OCI-LY1 (cell line): ENCODE results near the gene PTPRN2.

Source experiments
- EZH2 ChIP-seq: fragments of 200-600 bp; sonication (generic), shearing (Covaris generic); IDR thresholded peaks from 2 replicates; pipeline ENCODE4 v1.8.0; 2017; ENCODE audit warnings: borderline replicate concordance, mixed run types, mild to moderate bottlenecking, antibody characterized with exemption, low read length, moderate library complexity, mixed read lengths
- TF ChIP-seq, protein P1 (sequence below): fragments of 200-600 bp; sonication (generic), shearing (Covaris generic); IDR thresholded peaks from 2 replicates; pipeline ENCODE4 v1.5.1; 2017; ENCODE audit warnings: mild to moderate bottlenecking, antibody characterized with exemption, low read length, moderate library complexity, mixed read lengths

DNA sequence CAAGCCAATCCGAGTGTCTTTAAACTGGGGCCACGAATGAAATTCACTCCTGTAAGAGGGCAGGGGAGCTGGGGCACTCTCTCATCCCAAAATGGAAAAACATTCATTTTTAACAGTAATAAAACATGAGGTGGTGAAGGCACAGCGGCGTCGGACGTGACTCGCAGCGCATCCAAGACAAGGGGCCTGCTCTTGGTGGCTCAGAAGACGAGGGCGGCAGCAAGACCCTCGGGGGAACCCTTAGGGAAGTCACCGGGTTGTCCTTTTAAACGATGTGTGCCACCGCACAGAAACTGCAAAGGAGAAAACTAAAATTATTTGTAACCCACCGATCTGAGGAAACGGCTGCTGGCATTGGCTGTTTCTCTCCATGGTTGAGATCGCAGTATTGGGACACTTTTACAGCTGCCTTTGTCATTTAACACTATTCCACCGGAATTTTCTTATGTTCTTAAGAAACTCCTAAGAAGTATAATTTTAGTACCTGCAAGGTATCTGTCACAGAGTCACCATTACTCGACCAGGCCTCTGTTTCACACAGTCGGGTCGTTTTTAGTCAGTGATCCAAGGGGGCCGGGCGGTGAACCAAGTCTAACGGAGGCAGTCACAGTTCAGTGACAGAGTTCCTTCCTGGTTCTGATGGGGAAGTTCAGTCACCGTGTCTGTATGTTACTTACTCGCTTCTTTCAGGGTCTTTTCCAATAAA lies 159.3 kb downstream of the PTPRN2 start:
- TF ChIP-seq, protein P1, sequence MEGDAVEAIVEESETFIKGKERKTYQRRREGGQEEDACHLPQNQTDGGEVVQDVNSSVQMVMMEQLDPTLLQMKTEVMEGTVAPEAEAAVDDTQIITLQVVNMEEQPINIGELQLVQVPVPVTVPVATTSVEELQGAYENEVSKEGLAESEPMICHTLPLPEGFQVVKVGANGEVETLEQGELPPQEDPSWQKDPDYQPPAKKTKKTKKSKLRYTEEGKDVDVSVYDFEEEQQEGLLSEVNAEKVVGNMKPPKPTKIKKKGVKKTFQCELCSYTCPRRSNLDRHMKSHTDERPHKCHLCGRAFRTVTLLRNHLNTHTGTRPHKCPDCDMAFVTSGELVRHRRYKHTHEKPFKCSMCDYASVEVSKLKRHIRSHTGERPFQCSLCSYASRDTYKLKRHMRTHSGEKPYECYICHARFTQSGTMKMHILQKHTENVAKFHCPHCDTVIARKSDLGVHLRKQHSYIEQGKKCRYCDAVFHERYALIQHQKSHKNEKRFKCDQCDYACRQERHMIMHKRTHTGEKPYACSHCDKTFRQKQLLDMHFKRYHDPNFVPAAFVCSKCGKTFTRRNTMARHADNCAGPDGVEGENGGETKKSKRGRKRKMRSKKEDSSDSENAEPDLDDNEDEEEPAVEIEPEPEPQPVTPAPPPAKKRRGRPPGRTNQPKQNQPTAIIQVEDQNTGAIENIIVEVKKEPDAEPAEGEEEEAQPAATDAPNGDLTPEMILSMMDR: no peak
- TF ChIP-seq EZH2: no peak
